ENCODE data around the gene OR52N2.

GRCh38 chr11:5809122-5809519 lies 397 bp downstream of the OR52N2 start:
- TF ChIP-seq, protein P1, sequence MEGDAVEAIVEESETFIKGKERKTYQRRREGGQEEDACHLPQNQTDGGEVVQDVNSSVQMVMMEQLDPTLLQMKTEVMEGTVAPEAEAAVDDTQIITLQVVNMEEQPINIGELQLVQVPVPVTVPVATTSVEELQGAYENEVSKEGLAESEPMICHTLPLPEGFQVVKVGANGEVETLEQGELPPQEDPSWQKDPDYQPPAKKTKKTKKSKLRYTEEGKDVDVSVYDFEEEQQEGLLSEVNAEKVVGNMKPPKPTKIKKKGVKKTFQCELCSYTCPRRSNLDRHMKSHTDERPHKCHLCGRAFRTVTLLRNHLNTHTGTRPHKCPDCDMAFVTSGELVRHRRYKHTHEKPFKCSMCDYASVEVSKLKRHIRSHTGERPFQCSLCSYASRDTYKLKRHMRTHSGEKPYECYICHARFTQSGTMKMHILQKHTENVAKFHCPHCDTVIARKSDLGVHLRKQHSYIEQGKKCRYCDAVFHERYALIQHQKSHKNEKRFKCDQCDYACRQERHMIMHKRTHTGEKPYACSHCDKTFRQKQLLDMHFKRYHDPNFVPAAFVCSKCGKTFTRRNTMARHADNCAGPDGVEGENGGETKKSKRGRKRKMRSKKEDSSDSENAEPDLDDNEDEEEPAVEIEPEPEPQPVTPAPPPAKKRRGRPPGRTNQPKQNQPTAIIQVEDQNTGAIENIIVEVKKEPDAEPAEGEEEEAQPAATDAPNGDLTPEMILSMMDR (IDR thresholded peaks at IDR 0.05; ENCODE audit: low read length), result no peak
- TF ChIP-seq EZH2 (optimal IDR thresholded peaks at IDR 0.05; ENCODE audit: low read depth, low read length) (no peak), EZH2phosphoT487 (IDR thresholded peaks at IDR 0.05; ENCODE audit: low read length) (no peak)

Data from MM.1S (cell line).